HG03025 (cell line): Measurements from ENCODE around the gene EDC3.
"Not testable (repeated sequence)": the region's sequence is repeated elsewhere in the genome, so short reads cannot be mapped to it uniquely, and the experiment has no call there.

Source experiments
- ATAC-seq: cut with Tn5 transposase; IDR thresholded peaks from one replicate; pipeline ENCODE4 v1.9.1; 2021; ENCODE audit warnings: mild to moderate bottlenecking, moderate library complexity; ENCODE audit not compliant: unreplicated experiment, low FRiP score

EDC3 gene

DNA sequence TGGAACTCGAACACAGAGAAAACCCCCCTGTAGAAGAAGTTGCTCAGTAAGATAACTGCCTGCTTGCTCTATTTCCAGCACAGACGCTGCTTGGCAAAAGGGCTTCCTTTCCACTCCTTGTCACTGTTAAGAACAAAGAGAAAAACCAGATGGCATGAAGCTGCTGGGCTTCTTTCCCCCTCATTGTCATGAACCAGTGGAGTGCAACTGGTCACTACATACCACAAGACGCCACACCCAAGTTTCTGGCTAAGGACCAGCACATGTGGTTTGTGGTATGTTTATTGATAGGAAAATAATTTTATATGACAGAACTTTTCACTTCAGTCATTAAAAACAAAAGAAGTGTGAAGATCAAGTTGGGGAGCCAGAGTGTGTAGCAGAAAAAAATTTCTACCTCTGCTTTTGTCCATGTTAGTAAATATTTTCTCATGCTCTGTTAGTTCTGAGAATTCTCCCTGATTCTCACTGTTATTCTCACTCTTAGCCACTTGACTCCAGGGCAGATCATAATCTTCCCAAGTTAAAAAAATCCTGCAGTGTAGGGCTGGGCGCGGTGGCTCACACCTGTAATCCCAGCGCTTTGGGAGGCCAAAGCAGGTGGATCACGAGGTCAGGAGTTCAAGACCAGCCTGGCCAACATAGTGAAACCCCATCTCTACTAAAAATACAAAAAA, 42.3 kb downstream of the EDC3 start:
- ATAC-seq: no peak

DNA sequence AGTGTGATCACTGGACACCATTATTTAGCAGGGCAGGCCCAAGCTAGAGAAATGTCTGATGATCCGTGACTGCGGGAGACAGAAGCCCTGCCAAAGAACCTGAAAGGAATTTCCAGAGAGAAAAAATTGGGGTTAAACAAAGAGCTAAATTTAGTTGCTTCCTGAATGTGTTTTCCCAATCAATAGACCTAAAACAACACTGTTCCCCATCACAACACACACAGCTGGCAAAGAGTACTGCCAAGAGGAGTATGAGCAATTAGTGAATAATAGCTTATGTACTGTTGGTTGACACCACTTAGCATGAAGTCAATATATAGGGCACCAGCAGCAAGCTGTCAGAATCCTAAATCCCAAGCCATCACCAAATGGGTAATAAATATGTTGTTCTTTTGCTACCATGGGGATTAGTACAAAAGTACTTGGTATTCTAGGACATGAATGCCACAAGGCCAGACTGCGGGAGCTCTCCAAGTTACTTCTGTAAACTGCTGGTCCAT, 44.5 kb downstream of the EDC3 start:
- ATAC-seq: no peak

DNA sequence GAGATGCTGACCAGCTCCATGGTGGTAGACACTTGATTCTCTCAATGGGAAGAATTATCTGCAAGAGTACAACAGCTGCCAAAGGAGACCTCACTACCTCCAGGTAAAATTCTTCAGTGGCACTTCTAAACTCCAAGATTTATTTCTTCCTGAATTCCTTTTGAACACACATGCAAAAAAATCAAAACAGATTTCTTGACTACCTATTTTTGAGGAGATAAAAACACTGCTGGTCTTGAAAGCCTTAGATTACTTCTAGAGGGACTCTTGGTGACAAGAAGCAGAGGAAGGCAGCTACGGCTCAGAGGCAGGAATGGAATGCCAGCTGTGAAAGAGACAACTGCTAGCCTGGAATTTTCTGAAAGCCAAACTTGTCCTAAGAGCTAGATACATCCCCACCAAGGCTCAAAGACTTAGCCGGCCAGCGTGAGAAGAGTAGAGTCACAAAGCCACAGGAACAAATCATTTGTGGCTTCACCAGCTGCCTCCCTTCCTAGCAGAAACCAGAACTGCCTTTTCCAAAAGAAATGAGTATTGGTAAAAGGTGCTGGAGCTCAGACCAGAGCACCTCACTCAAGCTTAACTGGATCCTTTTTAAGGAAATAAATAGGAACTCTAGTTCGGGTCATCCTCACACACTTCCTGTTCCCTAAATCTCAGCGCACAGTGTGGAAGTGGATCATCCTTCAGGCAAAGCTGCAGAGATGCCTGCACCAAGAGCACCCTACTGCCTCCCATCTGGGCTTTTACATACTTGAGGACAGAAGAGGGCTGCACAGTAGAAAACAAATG, 47.6 kb downstream of the EDC3 start:
- ATAC-seq: no peak

DNA sequence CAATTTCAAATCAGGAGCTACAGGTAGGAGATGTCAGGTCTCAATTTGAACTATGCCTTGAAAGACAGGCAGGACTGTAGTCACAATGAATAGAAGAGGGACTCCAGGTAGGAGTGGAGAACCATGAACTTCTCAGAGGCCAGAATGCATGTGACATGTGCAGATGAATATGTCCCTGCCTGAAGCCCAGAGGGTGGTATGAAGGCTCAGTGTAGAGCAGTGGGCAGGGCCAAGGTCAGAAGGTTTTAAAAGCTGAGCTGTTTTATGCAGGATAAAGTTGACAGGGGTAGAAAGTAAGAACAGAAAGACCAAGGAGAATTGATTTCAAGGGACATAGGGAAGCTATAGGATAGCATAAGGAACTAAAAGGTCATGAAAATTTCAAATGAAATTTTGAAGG, 49.3 kb downstream of the EDC3 start:
- ATAC-seq: no peak

DNA sequence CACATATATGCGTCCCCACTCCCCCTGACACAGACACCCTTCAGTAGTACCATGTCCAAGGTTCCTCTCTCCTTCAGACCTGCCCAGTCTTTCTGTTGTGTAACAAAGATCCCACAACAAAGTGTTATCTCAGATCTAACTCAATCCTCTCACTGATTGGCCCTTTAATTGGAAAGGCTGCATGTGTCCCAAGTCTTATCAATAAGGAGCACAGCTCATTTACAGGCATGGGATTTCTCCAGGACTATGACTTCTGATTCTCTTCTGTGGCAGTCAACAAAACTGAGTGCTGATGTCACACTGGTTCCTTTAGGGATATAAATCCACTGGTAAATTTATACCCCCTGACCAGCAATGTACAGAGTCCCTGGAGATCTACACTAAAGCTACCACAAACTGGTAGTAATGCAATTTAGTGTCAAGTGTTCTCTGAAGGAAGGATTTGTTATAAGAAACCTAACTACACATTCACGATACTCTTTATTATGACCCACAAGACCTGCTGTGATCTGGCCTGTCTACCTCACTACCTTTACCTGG, 52.1 kb downstream of the EDC3 start:
- no peak for ATAC-seq

DNA sequence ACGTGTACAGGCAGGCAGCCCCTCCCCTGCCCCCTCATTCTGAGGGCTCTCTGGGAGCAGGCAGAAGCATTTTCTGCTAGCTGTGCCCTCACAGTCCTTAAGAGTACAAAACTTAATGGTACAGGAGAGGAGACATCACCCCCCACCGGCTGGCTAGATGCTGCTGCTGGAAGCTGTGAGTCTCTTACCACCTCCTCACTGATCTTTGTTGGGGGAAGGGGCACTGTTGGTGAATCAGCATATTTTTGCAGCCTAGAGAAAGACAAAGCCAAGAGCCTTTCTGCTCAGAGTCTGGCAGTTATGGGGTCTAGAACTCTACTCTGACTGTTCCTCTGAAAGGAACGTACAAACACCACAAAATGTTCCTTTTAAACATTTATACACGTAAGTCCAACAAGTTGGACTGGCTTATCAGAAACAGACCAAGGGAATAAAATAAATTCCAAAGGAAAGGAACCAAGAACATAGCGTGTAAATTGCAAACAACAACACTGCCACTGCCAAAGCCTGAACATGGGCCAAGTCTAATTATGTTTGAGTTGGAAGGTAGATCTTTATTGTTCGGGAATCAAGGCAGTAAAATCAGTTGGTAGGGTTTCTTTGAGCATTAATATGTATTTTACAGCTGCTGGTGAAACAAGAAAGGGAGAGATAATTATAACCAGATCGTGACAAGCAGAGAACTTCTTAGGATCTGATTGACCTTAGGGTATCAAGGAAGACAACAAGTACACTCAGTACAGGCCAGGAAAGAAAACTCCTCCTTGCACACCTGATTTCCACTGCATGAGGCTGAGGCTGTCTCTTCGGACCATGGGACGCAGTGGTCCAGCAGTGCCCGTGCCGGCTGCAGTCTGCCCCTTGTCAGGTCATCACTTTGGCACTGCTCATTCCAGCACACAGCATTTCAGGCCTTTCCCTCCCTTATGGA, 52.8 kb downstream of the EDC3 start:
- ATAC-seq: no peak

DNA sequence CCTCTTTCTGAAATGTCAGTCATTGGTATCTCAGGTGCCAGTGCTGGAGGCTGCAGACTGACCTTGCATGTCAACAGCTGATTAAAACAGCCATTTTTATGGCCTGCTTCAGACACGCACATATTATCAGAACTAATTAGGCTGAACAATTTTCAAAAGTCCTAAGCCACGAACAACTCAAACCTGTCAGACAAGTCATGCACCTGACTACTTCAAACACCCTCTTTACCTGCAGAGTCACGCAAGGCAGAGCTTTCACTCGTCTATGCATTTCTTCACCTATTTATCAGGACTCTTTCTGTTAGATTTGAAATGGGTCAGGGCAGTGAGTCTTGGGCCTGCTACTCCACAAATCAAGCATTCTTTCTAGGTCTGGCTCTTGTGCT, 53.5 kb downstream of the EDC3 start:
- ATAC-seq: no peak

DNA sequence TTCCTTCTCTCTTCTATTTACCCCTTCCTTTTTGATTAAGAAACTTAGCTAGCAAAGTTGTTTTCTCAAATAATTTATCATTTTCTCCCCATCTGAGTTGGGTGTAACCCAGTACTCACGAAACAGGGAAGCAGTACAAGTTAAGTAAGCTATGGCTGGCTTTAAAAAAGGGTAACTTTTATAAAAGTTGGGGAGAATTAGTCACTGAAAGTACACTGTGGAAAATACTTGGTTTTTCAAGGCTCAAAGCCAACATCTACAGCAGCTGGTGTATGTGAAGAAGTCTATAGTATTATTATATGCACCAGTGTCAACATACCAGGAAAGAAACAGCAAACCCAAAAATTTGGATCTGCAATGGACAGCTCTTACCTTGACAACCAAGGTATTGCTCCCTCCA, 54.7 kb downstream of the EDC3 start:
- ATAC-seq: no peak

DNA sequence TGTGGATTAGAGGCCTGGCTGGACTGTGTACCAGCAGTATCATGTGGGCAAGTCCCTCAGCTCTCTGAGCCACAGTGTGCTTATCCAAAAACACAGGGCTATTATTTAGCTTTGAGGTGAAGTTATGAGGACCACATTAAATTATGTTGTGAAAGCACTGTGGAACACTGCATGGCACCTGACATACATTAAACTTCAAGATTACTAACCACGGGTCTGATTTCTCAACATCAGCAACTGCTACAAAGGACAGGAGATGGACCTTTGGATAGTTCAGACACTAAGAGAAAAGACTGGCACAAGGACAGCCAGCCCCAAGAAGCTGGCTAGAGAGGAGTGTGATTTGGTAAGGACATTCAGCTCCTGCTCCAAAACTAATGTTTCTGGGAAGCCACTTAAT, 58.8 kb downstream of the EDC3 start:
- ATAC-seq: no peak

DNA sequence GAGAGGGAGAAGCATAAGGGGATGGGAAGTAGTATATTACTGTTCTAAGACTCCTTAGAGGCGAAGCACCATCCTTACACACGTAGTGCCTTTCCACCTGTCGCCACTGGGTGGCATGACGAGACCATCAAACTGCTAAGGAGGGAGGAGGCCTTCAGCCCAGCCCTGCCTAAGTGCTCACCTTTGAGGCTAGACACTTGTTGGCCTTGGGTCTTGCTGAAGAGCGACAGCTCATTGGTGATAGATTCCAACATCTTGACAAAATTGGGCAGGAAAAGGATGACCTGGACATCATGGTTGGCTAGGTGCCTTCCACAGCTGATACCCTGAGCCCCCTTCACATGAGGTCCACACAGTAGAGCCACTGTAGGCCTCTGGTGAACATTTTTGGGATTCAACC, 60.6 kb downstream of the EDC3 start:
- no peak for ATAC-seq

DNA sequence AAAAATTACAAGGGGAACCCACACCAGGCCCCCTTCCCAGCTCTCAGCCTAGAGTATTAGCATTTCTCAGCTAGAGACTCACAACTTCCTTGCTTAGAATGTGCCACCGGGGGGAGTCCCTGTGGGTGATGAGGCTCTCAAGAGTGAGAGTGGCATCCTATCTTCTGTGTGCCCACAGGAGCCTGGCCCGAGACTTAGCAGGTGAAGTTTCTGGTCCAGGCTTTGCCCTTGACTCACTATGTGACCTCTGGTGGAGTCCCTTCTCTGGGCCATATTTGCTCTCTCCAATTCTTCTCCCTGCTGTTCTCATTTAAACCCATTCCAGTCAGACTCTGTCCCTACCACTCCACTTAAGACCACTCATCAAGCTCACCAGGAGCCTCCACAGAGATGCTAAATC, 62.0 kb downstream of the EDC3 start:
- ATAC-seq: no peak

DNA sequence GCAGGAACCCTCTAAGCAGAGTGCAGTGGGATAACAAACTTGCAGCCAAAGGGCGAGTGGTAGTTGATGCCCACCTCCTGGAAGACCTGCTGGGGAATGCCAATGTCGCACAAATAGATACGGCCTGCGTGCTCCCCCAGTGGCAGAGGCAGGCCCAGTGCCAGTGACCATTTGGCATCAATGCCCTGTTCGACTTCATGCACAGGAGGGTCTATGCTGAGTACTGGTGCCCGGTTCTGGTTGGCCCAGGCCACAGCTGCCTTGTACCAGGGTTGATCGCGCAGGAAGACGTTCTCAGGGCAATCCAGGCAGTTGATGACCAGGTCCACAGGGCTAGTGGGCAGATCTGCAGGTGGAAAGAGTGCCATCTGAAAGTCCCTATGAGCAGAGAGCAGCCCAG, 63.2 kb downstream of the EDC3 start:
- no peak for ATAC-seq

DNA sequence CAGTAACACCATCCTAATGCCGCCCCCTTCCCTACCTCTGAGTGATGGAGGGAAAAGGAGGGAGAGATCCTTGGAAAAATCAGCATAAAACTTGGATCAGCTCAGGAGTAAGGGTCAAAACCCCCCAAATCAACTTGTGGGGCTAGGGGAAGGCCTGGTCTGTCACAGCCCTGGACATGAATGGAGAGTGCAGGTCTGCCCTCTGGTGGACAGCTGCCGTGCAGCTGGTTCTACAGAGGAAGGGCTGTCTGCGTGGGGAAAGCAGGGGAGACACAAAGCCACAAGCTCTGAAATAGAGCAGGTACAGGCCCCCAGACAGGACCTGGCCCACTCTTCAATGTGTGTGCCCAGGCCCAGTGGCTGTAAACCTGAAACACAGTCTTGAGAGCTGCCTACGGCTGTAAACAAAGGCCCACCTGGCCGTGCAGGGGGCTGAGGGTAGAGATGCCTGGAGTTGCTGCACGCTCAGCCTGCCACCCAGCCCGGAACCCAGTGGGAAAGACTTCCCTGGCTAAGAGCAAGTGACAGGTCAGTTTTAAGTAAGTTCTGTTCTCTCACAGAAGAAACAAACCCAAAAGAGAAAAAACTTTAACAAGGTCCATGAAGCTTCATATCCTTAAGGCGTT, 63.8 kb downstream of the EDC3 start:
- ATAC-seq: no peak

DNA sequence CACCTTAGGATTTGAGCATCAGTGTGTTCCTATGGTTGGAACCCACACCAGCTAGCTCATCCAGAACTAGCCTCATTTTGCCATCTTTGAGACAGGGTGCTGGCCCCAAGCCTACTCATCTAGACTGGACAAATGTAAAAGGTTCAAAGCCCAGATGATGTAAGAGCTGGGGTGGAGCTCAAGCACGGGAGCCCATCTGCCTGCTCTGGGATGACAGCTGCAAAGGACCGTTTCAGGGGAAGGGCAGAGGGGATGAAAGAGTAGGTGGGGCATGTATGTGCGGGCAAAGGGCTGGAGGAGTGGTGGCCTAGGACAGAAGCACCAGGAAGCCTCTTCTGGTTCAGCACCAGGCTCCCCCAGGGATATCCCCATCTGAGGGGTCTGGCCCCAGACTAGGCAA, 64.4 kb downstream of the EDC3 start:
- no peak for ATAC-seq

DNA sequence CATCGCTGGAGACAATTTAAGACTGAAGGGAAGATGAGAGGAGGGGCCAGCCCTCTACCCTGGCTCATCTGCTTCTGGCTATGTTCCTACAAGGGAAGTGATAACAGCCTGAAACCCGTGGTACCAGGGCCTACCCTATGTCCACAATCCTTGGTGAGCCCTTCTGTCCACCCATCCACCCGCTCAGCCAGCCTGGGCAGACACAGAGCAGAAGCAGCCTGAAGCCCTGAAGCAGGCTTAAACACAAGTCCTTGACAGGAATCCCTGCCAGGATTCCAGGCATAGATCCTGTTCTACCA, 64.8 kb downstream of the EDC3 start:
- ATAC-seq: no peak

DNA sequence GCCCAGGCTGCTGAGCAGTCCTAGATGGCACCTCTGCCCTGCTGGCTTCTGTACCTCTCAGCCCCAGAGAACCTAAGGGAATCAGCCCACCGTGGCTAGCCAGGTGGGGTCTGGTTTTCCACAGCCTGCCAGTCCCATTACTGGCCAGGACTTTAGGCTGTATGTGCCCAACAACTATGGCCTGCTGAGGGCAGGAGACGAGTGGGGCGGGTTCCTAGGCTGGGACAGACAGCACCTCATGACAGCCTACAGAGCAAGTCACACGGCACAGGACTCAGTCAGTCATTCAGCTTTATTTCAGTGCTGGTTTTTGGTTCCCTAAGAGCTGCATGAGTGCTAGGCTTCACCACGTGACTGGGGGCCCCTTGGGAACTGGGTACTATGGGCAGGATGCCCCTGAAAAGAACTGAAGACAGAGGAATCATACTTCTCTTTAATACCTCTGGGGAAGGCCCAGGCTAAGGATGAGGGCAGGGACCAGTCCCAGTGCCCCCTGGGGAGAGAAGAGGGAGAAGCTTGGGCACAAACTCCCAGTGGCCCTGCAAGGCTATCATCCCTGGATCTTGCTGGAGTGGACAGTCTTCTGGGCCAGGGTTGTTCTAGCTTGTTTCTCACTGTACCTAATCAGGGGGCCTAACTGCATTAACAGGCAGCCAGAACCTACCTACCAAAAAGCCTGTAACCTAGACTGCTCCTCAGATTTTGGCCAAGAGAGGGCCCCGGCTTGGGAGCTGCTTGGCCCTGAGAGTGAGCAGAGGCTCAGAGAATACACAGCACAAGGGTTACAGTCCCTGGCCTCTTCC, 65.3 kb downstream of the EDC3 start:
- ATAC-seq: no peak

DNA sequence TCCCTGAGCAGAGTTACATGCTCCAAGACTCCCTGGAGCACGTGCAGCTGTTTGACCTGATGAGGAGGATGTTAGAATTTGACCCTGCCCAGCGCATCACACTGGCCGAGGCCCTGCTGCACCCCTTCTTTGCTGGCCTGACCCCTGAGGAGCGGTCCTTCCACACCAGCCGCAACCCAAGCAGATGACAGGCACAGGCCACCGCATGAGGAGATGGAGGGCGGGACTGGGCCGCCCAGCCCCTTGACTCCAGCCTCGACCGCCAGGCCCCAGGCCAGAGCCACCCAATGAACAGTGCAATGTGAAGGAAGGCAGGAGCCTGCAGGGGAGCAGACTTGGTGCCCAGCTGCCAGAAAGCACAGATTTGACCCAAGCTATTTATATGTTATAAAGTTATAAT, 66.1 kb downstream of the EDC3 start:
- not testable (repeated sequence) for ATAC-seq

DNA sequence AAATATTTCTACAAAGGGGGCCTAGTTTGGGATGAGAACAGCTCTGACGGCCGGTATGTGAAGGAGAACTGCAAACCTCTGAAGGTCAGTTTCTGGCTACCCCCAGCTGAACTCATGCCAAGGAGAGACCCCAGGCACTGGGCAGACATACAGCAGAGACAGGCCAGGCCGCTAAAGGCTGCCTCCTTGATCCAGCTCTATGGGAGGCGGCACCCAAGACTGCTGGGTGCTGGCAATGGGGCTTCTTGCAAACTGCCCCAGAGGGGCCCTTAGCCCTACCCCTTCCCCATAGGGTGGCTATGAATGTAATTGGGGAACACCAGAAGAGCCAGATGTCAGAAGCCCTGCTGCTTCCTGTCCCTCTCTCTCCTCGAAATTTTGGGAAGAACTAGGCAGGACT, 66.9 kb downstream of the EDC3 start:
- no peak for ATAC-seq

DNA sequence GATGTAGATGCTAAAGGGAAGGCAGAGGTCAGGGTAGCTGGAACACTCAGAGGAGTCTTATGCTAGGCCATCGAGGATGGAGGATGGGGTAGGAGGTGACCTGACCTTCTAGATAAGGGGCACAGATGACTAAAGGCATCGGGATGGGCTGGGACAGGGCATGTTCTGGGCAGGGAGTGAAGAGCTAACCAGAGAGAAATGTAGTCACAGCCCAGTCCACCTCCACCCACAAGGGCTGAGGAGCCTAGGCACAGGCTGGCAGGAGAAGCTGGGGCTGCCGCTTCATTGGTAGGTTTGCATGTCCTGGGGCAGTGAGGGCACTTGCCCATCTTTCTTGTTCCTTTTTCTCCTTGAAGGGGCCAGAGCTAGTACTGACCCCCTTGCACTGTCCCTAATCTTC, 67.6 kb downstream of the EDC3 start:
- ATAC-seq: no peak

DNA sequence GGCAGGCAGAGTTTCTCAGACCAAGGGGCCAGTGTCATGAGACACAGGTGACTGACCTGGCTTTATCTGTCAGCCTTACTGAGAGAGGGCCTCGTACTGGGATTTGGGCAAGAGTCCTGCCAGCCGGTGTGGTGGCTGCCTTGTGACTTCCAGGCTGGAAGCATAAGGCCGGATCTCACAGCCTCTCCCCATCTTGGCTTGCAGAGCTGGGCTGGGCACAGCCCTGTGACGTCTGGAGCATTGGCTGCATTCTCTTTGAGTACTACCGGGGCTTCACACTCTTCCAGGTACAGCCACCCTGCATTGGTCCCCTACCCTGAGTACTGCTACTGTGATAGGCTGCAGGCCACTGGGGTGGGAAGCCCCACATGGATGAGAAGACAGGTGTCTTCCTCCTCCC, 68.1 kb downstream of the EDC3 start:
- no peak for ATAC-seq
